ENCODE measurements around the gene DHRS13. TPM values are rescaled to one million over a fixed set of nuclear protein-coding genes. Genes with fewer than 3 reads are reported as not detected.

The DHRS13 gene
- total RNA-seq, 4 donors from 2014 or later: 2.1 to 3.6 (median 2.7) TPM

DNA sequence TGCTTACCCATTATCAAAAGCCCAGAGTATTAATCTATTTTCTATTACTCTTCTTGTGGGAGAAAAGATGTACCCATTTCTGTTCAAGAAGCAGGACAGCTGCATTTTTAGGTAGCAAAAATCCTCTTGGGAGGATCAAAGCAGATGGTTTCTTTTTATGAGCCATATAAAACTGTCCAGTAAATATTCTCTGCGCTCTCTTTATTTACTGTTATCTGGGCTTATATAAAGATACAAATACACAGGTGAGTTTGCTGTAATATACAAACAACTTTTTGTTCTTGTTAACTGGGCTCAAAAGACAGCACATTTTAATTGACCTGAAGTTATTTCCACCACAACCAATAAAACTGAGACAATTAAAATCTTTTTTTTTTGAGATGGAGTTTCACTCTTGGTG is 38.4 kb upstream of the DHRS13 start:
- TF ChIP-seq, protein P1, sequence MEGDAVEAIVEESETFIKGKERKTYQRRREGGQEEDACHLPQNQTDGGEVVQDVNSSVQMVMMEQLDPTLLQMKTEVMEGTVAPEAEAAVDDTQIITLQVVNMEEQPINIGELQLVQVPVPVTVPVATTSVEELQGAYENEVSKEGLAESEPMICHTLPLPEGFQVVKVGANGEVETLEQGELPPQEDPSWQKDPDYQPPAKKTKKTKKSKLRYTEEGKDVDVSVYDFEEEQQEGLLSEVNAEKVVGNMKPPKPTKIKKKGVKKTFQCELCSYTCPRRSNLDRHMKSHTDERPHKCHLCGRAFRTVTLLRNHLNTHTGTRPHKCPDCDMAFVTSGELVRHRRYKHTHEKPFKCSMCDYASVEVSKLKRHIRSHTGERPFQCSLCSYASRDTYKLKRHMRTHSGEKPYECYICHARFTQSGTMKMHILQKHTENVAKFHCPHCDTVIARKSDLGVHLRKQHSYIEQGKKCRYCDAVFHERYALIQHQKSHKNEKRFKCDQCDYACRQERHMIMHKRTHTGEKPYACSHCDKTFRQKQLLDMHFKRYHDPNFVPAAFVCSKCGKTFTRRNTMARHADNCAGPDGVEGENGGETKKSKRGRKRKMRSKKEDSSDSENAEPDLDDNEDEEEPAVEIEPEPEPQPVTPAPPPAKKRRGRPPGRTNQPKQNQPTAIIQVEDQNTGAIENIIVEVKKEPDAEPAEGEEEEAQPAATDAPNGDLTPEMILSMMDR (IDR thresholded peaks at IDR 0.05; ENCODE audit: low read depth): no peak

DNA sequence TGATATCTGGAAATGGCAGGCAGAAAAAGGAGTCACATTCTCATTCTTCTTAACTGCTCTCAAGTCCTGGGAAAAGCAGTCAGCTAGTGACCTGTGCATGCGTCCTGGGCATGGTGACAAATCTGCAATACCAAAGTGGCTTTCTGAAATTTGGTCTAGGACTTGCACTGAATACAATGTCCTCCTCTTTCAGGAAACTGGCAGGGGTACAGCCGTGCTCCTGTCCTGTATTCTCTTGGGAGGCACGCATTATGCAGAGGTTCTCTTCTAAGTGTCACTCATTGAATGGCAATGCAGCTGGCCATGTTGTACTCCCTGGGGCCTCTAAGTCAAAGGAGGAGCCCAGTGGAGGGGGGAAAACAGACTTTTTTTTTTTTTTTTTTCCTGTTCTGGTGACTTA is 37.8 kb upstream of the DHRS13 start:
- TF ChIP-seq, protein P1 (IDR thresholded peaks at IDR 0.05; ENCODE audit: low read depth): no peak

DNA sequence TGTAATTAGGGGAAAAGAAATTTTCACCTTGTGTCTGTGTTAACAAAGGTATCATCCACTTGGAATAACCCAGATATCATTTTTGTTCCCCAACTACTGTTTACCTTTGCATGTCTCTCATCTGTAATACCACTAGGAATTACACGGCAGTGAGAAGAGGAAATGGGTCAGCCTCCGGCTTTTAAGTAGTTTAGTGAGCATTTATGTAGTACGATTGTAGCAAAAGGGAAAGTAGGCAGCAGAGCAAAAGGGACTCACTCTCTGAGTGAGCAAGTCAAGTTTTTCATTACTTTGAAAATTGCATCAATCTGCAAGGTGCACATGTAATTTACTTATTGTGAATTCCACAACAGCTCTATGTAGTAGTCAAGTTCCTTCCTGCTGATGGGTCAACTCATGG is 37.3 kb upstream of the DHRS13 start:
- TF ChIP-seq, protein P1 (IDR thresholded peaks at IDR 0.05; ENCODE audit: low read depth): no peak

DNA sequence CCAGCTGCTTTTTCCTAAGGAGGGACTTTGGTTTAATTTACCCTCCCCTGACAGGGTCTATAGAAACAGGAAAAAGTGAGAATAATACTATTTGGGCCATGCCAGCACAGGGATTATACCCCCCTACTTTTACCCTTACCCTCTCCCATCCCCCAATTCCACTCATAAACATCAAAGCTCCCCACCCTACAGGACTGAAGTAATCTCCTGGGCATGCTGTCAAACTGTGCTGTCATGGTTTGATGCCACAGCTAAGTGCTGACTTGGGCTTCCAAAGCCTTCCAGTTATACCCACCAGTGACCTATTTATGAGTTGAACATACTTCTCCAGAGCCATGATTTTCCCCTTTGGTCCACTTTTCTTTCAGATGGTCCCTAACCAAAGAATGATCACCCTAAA is 35.7 kb upstream of the DHRS13 start:
- TF ChIP-seq, protein P1 (IDR thresholded peaks at IDR 0.05; ENCODE audit: low read depth): no peak

DNA sequence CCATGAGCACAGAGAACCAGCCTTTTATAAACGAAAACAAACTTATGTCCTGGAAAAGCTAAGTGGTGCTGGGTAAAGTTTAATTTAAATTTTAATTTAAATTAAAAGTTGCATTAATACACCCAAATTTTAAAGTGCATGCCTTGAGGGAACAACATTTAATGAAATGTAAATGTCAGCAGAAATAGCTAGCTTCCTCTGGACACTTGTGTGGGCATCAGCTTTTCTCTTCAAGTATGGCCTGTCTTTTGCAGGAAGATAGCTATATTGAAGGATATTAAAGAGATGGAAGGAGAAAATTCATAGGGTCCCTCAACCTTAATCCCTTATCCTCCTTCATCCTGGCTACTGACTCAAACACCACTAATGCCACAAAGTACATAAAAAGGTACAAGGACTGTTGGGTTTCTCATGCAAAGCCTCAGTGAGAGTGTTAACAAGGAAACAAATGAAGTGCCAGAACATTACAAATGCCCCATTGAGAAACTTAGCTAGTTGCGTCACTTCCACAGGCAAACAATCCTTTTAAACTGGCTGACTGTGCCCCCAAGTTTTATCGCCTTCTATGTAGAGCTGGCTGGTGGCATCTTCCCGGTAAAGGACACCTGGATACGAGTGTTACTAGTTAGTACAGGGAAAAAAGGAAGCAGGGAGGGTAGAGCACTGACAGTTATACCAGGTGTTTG is 34.3 kb upstream of the DHRS13 start:
- TF ChIP-seq, protein P1 (IDR thresholded peaks at IDR 0.05; ENCODE audit: low read depth): no peak

DNA sequence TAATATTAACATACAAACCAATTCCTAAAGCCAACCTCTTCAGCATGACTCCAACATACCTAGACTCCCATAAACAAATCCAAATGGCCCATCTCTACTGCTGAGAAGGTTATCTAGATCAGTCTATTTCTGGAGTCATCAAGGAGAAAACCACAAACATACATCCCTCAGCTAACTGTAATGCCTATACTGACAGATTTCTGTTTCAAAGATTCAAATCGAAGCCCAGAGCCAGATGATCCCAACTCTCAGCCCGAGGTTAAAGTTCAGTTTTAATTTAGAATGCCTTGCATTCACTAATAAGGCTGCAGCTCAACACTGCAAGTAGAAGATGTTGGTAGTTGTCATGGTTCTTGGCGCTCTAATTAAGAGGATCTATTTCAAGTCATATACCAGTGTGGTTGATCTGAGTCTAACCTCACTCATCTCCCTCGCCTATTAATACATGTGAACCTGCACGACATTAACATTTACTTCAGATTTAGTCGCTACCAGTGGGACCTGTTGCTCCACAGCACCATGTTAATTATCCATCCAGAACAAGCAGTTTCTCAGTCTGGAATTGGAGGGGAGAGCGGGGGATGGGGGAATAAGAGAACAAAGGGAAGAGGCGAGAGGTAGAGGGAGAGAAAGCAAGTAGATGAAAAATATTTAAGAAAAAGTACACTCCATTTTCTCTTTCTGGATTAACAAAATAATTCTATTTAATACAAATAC is 33.0 kb upstream of the DHRS13 start:
- TF ChIP-seq, protein P1 (IDR thresholded peaks at IDR 0.05; ENCODE audit: low read depth): no peak

DNA sequence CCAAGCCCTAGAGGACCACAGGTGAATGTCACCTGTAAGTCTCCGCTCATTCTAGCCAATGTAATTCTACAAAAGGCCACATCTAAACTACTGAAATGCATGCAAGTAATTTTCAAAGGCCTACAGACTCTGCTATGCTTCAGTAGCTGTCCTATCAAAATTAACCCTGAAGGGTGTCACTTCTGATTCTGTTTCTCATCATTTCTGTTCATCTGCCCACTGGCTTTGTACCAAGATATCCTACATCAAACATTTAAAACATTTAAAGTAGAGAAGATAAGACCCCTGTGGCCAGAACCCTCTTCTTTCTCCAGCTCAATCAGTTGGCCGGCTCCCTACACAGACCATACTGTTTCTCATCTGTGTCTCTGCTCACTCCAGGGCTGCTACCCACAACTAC is 26.9 kb upstream of the DHRS13 start:
- TF ChIP-seq, protein P1 (IDR thresholded peaks at IDR 0.05; ENCODE audit: low read depth): no peak

Measured in subcutaneous adipose tissue (tissue), 4 donors.